K562 (cell line): Measurements from ENCODE around the gene PPP1R12B. TPM values are rescaled to one million over a fixed set of nuclear protein-coding genes. Genes with fewer than 3 reads are reported as not detected.
A peak's percentile ranks its signal among the peaks of the same experiment; 100 is the strongest.

Experiments used
- ATAC-seq: fragments of 200-7000 bp; cut with Tn5 transposase; 3 replicates; pipeline ENCODE4 v1.9.1; 2020; ENCODE audit warnings: moderate library complexity
- Bru-seq: library from RNA; stranded (reverse); fragments of 400-500 nt; gene quantifications from one replicate; lab custom pipeline; 2021; lab: Mats Ljungman, UMichigan
- BruChase-seq, 2 experiments: library from RNA; stranded (reverse); fragments of 400-500 nt; gene quantifications; one replicate each; lab custom pipeline; 2021; lab: Mats Ljungman, UMichigan
- BruUV-seq: library from RNA; stranded (reverse); fragments of 400-500 nt; replicated peaks from 2 replicates; lab custom pipeline; 2021; lab: Mats Ljungman, UMichigan
- CTCF ChIA-PET: fragments of 300-600 bp; formaldehyde crosslinking; extraction: SDS; loops from one replicate; lab custom pipeline; 2021; ENCODE audit warnings: low intra/inter-chr PET ratio; lab: Yijun Ruan, JAX
- POLR2A ChIA-PET: fragments of 300-600, 350-650 bp; sonication (Branson Sonifier 250); formaldehyde crosslinking; extraction: SDS; loops from one replicate; lab custom pipeline; 2021; ENCODE audit warnings: antibody characterized with exemption, inconsistent platforms; lab: Yijun Ruan, JAX
- DNase-seq, 4 experiments: peaks; one replicate each; pipeline versions ENCODE4 v3.0.0 to v3.0.0-alpha.2; 2011 to 2018; ENCODE audit warnings: low spot score in 3 of 4, mixed read lengths in 3 of 4; ENCODE audit errors: extremely low read depth in 1 of 4
- FAIRE-seq: peaks from 2 replicates; lab custom pipeline; 2011; peaks lifted over from hg19 to GRCh38; lab: Jason Lieb, UNC
- H2AFZ ChIP-seq: 2 replicates; pipeline ENCODE4 v1.6.0; 2011; ENCODE audit warnings: low read depth, low read length, control low read depth, inconsistent platforms
- H3K27ac ChIP-seq: fragments of 200-600 bp; 3 replicates; pipeline ENCODE4 v1.8.0; 2011; ENCODE audit warnings: low read depth, mild to moderate bottlenecking, control low read depth, inconsistent platforms, low read length, moderate library complexity, mixed read lengths; ENCODE audit errors: extremely low read depth
- H3K27me3 ChIP-seq, 2 experiments: fragments of 300-600 bp in 1 of 2; 2 replicates in 1 of 2; 3 replicates in 1 of 2; pipeline versions ENCODE4 v1.6.0 to v1.8.0; 2011; ENCODE audit warnings: inconsistent platforms in 2 of 2, low read length in 2 of 2, mild to moderate bottlenecking in 1 of 2, mixed read lengths in 1 of 2, moderate library complexity in 1 of 2; ENCODE audit not compliant: control insufficient read depth in 2 of 2, insufficient read depth in 2 of 2
- H3K36me3 ChIP-seq: fragments of 300-600 bp; 3 replicates; pipeline ENCODE4 v1.8.0; 2011; ENCODE audit warnings: mild to moderate bottlenecking, low read length, inconsistent platforms; ENCODE audit not compliant: control insufficient read depth, insufficient read depth
- H3K4me1 ChIP-seq, 2 experiments: fragments of 200-600 bp in 1 of 2; replicated peaks in 1 of 2; 2 replicates in 1 of 2; 3 replicates in 1 of 2; pipeline versions ENCODE4 v1.5.1 to v1.8.0; 2011; ENCODE audit warnings: inconsistent platforms in 2 of 2, low read length in 2 of 2, mild to moderate bottlenecking in 1 of 2, mixed read lengths in 1 of 2, moderate library complexity in 1 of 2; ENCODE audit not compliant: control insufficient read depth in 2 of 2, insufficient read depth in 2 of 2
- H3K4me2 ChIP-seq: 2 replicates; pipeline ENCODE4 v1.6.1; 2011; ENCODE audit warnings: low read length, control low read depth, inconsistent platforms, mixed read lengths; ENCODE audit not compliant: insufficient read depth
- H3K4me3 ChIP-seq: fragments of 200-600 bp; sonication (generic), shearing (Covaris generic); 2 replicates; pipeline ENCODE4 v1.5.1; 2016; ENCODE audit warnings: control low read depth, inconsistent platforms
- H3K79me2 ChIP-seq: fragments of 200-600 bp; 3 replicates; pipeline ENCODE4 v1.8.0; 2011; ENCODE audit warnings: low read length, inconsistent platforms; ENCODE audit not compliant: control insufficient read depth, insufficient read depth
- H3K9ac ChIP-seq, 2 experiments: 2 replicates each; pipeline versions ENCODE4 v1.6.0 to v1.6.1; 2011; ENCODE audit warnings: low read depth in 2 of 2, low read length in 2 of 2, control low read depth in 1 of 2, inconsistent platforms in 1 of 2, mild to moderate bottlenecking in 1 of 2, mixed read lengths in 1 of 2; ENCODE audit not compliant: insufficient read depth in 1 of 2
- H3K9me1 ChIP-seq: one replicate; pipeline ENCODE4 v1.6.0; 2011; ENCODE audit warnings: inconsistent platforms, mild to moderate bottlenecking, low read length, moderate library complexity; ENCODE audit not compliant: control insufficient read depth, insufficient read depth
- H3K9me3 ChIP-seq: replicated peaks from 2 replicates; pipeline ENCODE4 v1.5.1; 2011; ENCODE audit warnings: low read depth, low read length, inconsistent platforms; ENCODE audit not compliant: control insufficient read depth, insufficient read depth
- H4K20me1 ChIP-seq: replicated peaks from 2 replicates; pipeline ENCODE4 v1.6.1; 2011; ENCODE audit warnings: low read length, inconsistent platforms, mixed read lengths; ENCODE audit not compliant: control insufficient read depth, insufficient read depth
- CCAR2 ChIP-seq: fragments of 200-400 bp; formaldehyde crosslinking; IDR thresholded peaks from 2 replicates; pipeline ENCODE4 v1.6.1; 2017; ENCODE audit warnings: mild to moderate bottlenecking, low read depth, low read length
- FOXP4 ChIP-seq: sonication (generic); formaldehyde crosslinking; IDR thresholded peaks from 2 replicates; pipeline ENCODE4 v1.8.0; 2022; ENCODE audit warnings: mild to moderate bottlenecking, missing genetic modification reagents, borderline replicate concordance
- GABPB2 ChIP-seq: fragments of 250-450 bp; sonication (Bioruptor Pico); conservative IDR thresholded peaks from 2 replicates; pipeline ENCODE4 v1.5.1; 2021; ENCODE audit warnings: mild to moderate bottlenecking
- IFI16 ChIP-seq: fragments of 250-450 bp; sonication (Bioruptor Pico); IDR thresholded peaks from 2 replicates; pipeline ENCODE4 v2.1.2; 2022; ENCODE audit warnings: mild to moderate bottlenecking, inconsistent platforms
- PCBP1 ChIP-seq: fragments of 200-400 bp; formaldehyde crosslinking; IDR thresholded peaks from 2 replicates; pipeline ENCODE4 v1.6.1; 2018; ENCODE audit warnings: mild to moderate bottlenecking, low read depth, low read length; ENCODE audit not compliant: poor library complexity, severe bottlenecking
- ZNF282 ChIP-seq: sonication (generic); formaldehyde crosslinking; IDR thresholded peaks from 2 replicates; pipeline ENCODE4 v1.8.1; 2023; ENCODE audit warnings: missing genetic modification reagents
- WGBS: fragments of 100-300 bp; shearing (Covaris generic); methylation state at CpG from one replicate; pipeline ENCODE4 v1.1.6; 2016; ENCODE audit warnings: low coverage, mixed read lengths; ENCODE audit not compliant: insufficient coverage; ENCODE audit errors: missing lambda C conversion rate; 5-methylcytosine and 5-hydroxymethylcytosine counted together
- in situ Hi-C: fragments of 300-500 bp; cut with MboI; formaldehyde crosslinking; loops from 4 replicates; pipeline ENCODE4 v1.15.0; 2018; ENCODE audit warnings: inconsistent platforms, mixed read lengths
- intact Hi-C: fragments of 100-400 bp; cut with micrococcal nuclease; formaldehyde crosslinking; loops from 2 replicates; pipeline ENCODE4 v1.14.2; 2022
- long read RNA-seq, 3 experiments: library from polyadenylated mRNA in 2 of 3; library from RNA in 1 of 3; unstranded in 2 of 3; stranded (forward) in 1 of 3; transcript quantifications; one replicate each; pipeline ENCODE4 v2.0.0, GENCODE V29; 2019 to 2022
- polyA minus RNA-seq, 3 experiments: library from RNA; depleted of rRNA, polyadenylated mRNA; stranded (reverse); fragments of >200 nt; gene quantifications; 2 replicates each; pipeline ENCODE4 v1.2.3, GENCODE V29; 2011
- polyA plus RNA-seq, 8 experiments: library from polyadenylated mRNA; depleted of rRNA in 4 of 8; stranded (reverse) in 5 of 8; unstranded in 3 of 8; fragments of >200 nt; fragmentation: Nextera tagmentation in 2 of 8; fragmentation: Illumina TruSeq in 1 of 8; extraction: Ambion mirVana in 2 of 8; extraction: Trizol in 1 of 8; gene quantifications; 2 replicates each; pipeline versions ENCODE4 v1.2.1 to v1.2.3, GENCODE V29; 2011 to 2014; ENCODE audit warnings: inconsistent platforms in 1 of 8, missing spikeins in 1 of 8
- total RNA-seq, 7 experiments: library from RNA; depleted of rRNA in 6 of 7; stranded (reverse); fragments of >200 nt in 6 of 7; fragmentation: Illumina TruSeq in 2 of 7; extraction: Trizol in 2 of 7; gene quantifications; 2 replicates each; pipeline versions ENCODE4 v1.2.1 to v1.2.3, GENCODE V29; 2011 to 2021; ENCODE audit warnings: low replicate concordance in 1 of 7
- TF ChIP-seq, protein P1 (sequence below): fragments of 250-450 bp; sonication (Bioruptor Pico); IDR thresholded peaks from 2 replicates; pipeline ENCODE4 v1.4.0; 2020

The PPP1R12B gene
- 182 and 275 TPM in 2 replicates for total RNA-seq (2011; cell fraction: chromatin; rRNA removed; ENCODE audit: low replicate concordance)
- total RNA-seq (2011; cell fraction: nucleolus; rRNA removed), result 62.9 and 69.9 TPM in 2 replicates
- 103 and 122 TPM in 2 replicates for total RNA-seq (2011; cell fraction: nucleoplasm; rRNA removed)
- total RNA-seq (2014; rRNA removed) (6.9 and 7.8 TPM in 2 replicates), total RNA-seq (2014; rRNA removed; fragmentation: Illumina TruSeq; extraction: Trizol) (15.3 and 16.9 TPM in 2 replicates), total RNA-seq (2015; rRNA removed; fragmentation: Illumina TruSeq; extraction: Trizol) (12.0 and 16.5 TPM in 2 replicates), total RNA-seq (2021) (15.6 and 17.9 TPM in 2 replicates), polyA plus RNA-seq (2011; rRNA removed) (13.6 and 15.7 TPM in 2 replicates), polyA plus RNA-seq (2014; fragmentation: Illumina TruSeq; extraction: Trizol) (9.7 and 14.0 TPM in 2 replicates), polyA plus RNA-seq (2014; fragmentation: Nextera tagmentation; extraction: Ambion mirVana) (1 to 10 TPM in 1 of 2 experiments, under 1 TPM in 1; 0.73 to 1.1 TPM), polyA plus RNA-seq (2014; rRNA removed) (6.9 and 7.9 TPM in 2 replicates), polyA minus RNA-seq (2011; rRNA and poly(A)+ RNA removed) (110 and 112 TPM in 2 replicates), Bru-seq, nascent RNA (percentile 75 among the genes with signal in this experiment), BruChase-seq, experiment 1, labeled RNA remaining after a 2-hour chase (percentile 84 among the genes with signal in this experiment), BruChase-seq, experiment 2, labeled RNA remaining after a 6-hour chase (percentile 82 among the genes with signal in this experiment)
- 14.8 and 18.9 TPM in 2 replicates for polyA plus RNA-seq (2011; cell fraction: cytosol; rRNA removed)
- polyA plus RNA-seq (2011; cell fraction: nucleus; rRNA removed), result 50.2 and 59.9 TPM in 2 replicates
- 3.4 and 5.3 TPM in 2 replicates for polyA plus RNA-seq (2012)
- 13.2 and 15.7 TPM in 2 replicates for polyA minus RNA-seq (2011; cell fraction: cytosol; rRNA and poly(A)+ RNA removed)
- 85.2 and 142 TPM in 2 replicates for polyA minus RNA-seq (2011; cell fraction: nucleus; rRNA and poly(A)+ RNA removed)
- long read RNA-seq, experiment 1, partial matches to known transcripts, result 0 of 6 reads
- long read RNA-seq, experiment 1, other reads (novel, unspliced or antisense), result 6 of 6 reads
- long read RNA-seq, experiment 2, partial matches to known transcripts, result 0 of 5 reads
- long read RNA-seq, experiment 2, other reads (novel, unspliced or antisense), result 5 of 5 reads
- long read RNA-seq, experiment 3, partial matches to known transcripts, result 2 of 6 reads
- long read RNA-seq, experiment 3, other reads (novel, unspliced or antisense), result 3 of 6 reads

- Histone ChIP-seq H3K9me1 (no peaks in the 10 kb centered on the region), H3K4me3 (peak within 1 kb of the TSS; percentile 77), H2AFZ (peak within 1 kb of the TSS; percentile 95), H3K4me2 (peak within 1 kb of the TSS; percentile 93), H3K9me3 (no peaks in the 10 kb centered on the region), H3K36me3 (no peaks in the 10 kb centered on the region), H4K20me1 (peaks cover 8% of the 10 kb centered on the region; the same call in 1 of the 2 replicates), H3K4me1 (peaks cover 5 to 18% of the 10 kb centered on the region in 2 experiments), H3K27me3 (no peaks in the 10 kb centered on the region), H3K27ac (peak within 1 kb of the TSS; percentile 81), H3K9ac (peak within 1 kb of the TSS; percentile 83 to 97), H3K79me2 (peaks cover 50% of the 10 kb centered on the region)
- ChIA-PET CTCF (interaction anchor here (1.5 kb wide), 1 partner anchor 223 kb away, joined by 3 read pairs; no protein-coding TSS in a partner anchor), POLR2A (interaction anchor here (0.5 to 3.2 kb wide), 15 partner anchors 11 to 1128 kb away, joined by 3 to 20 read pairs (median 3); no protein-coding TSS in a partner anchor)
- TSS peak; percentile 83 for BruUV-seq
- WGBS, result under 1% methylated on average over 60 of the region's 60 CpGs
- intact Hi-C loops, result loop anchor here (10.0 kb wide), 2 partner anchors 256 to 366 kb away; partner anchors contain the start of gene SYT2
- ATAC-seq (peak; percentile 99), FAIRE-seq (no peak), DNase-seq (peak; percentile 90 to 99 (median 92))
- in situ Hi-C loops, result no loop called here
- TF ChIP-seq IFI16 (CRISPR knock-in tag) (no peak), CCAR2 (no peak), GABPB2 (CRISPR knock-in tag) (no peak), PCBP1 (peak; percentile 62), ZNF282 (no peak), FOXP4 (CRISPR knock-in tag) (no peak)
- TF ChIP-seq, protein P1, sequence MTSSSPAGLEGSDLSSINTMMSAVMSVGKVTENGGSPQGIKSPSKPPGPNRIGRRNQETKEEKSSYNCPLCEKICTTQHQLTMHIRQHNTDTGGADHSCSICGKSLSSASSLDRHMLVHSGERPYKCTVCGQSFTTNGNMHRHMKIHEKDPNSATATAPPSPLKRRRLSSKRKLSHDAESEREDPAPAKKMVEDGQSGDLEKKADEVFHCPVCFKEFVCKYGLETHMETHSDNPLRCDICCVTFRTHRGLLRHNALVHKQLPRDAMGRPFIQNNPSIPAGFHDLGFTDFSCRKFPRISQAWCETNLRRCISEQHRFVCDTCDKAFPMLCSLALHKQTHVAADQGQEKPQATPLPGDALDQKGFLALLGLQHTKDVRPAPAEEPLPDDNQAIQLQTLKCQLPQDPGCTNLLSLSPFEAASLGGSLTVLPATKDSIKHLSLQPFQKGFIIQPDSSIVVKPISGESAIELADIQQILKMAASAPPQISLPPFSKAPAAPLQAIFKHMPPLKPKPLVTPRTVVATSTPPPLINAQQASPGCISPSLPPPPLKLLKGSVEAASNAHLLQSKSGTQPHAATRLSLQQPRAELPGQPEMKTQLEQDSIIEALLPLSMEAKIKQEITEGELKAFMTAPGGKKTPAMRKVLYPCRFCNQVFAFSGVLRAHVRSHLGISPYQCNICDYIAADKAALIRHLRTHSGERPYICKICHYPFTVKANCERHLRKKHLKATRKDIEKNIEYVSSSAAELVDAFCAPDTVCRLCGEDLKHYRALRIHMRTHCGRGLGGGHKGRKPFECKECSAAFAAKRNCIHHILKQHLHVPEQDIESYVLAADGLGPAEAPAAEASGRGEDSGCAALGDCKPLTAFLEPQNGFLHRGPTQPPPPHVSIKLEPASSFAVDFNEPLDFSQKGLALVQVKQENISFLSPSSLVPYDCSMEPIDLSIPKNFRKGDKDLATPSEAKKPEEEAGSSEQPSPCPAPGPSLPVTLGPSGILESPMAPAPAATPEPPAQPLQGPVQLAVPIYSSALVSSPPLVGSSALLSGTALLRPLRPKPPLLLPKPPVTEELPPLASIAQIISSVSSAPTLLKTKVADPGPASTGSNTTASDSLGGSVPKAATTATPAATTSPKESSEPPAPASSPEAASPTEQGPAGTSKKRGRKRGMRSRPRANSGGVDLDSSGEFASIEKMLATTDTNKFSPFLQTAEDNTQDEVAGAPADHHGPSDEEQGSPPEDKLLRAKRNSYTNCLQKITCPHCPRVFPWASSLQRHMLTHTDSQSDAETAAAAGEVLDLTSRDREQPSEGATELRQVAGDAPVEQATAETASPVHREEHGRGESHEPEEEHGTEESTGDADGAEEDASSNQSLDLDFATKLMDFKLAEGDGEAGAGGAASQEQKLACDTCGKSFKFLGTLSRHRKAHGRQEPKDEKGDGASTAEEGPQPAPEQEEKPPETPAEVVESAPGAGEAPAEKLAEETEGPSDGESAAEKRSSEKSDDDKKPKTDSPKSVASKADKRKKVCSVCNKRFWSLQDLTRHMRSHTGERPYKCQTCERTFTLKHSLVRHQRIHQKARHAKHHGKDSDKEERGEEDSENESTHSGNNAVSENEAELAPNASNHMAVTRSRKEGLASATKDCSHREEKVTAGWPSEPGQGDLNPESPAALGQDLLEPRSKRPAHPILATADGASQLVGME (CRISPR knock-in tag), result 0 out of 2 replicates have a peak, but pooled peaks have one; percentile 48
Observed at GRCh38 chr1:202348509-202349205, at the start of gene PPP1R12B. Gene PPP1R12B (plus strand): TSS chr1:202348699. CDS start chr1:202348852, 153 bp downstream.
